Measurements from ENCODE around the gene HTR2B.

- no peak for TF ChIP-seq EZH2 (IDR thresholded peaks at IDR 0.05; ENCODE audit: borderline replicate concordance, low read depth, low read length, severe bottlenecking)
- TF ChIP-seq, protein P1, sequence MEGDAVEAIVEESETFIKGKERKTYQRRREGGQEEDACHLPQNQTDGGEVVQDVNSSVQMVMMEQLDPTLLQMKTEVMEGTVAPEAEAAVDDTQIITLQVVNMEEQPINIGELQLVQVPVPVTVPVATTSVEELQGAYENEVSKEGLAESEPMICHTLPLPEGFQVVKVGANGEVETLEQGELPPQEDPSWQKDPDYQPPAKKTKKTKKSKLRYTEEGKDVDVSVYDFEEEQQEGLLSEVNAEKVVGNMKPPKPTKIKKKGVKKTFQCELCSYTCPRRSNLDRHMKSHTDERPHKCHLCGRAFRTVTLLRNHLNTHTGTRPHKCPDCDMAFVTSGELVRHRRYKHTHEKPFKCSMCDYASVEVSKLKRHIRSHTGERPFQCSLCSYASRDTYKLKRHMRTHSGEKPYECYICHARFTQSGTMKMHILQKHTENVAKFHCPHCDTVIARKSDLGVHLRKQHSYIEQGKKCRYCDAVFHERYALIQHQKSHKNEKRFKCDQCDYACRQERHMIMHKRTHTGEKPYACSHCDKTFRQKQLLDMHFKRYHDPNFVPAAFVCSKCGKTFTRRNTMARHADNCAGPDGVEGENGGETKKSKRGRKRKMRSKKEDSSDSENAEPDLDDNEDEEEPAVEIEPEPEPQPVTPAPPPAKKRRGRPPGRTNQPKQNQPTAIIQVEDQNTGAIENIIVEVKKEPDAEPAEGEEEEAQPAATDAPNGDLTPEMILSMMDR (IDR thresholded peaks at IDR 0.05; ENCODE audit: borderline replicate concordance, extremely low read depth, low read length, poor library complexity, severe bottlenecking): no peak
Observed at GRCh38 chr2:231118614-231118942, 6.3 kb downstream of the HTR2B start.
